GM21526 (cell line): ENCODE data around the gene BUD23.
"Not testable (repeated sequence)": the region's sequence is repeated elsewhere in the genome, so short reads cannot be mapped to it uniquely, and the experiment has no call there.

Source experiments
- ATAC-seq: cut with Tn5 transposase; IDR thresholded peaks from one replicate; pipeline ENCODE4 v1.9.1; 2021; ENCODE audit warnings: moderate library complexity; ENCODE audit not compliant: unreplicated experiment, low FRiP score

The BUD23 gene

GRCh38 chr7:73717025-73717807 is 33.8 kb downstream of the BUD23 start:
- no peak for ATAC-seq

GRCh38 chr7:73717991-73718405 is 34.6 kb downstream of the BUD23 start:
- no peak for ATAC-seq

GRCh38 chr7:73718438-73718881 is 35.1 kb downstream of the BUD23 start:
- ATAC-seq: no peak

GRCh38 chr7:73718905-73719805 is 35.8 kb downstream of the BUD23 start, which contains the start of gene STX1A:
STX1A (minus strand) TSS chr7:73719669; CDS start chr7:73719631, 38 bp downstream.
- ATAC-seq: peak; percentile 52

GRCh38 chr7:73719806-73720169 is 36.4 kb downstream of the BUD23 start:
- peak; percentile 7 for ATAC-seq

- not testable (repeated sequence) for ATAC-seq
Observed at GRCh38 chr7:73720443-73720842, 37.0 kb downstream of the BUD23 start.

- ATAC-seq: no peak
Observed at GRCh38 chr7:73721377-73721817, 38.0 kb downstream of the BUD23 start.

- not testable (repeated sequence) for ATAC-seq
Observed at GRCh38 chr7:73722182-73722581, 38.8 kb downstream of the BUD23 start.

- no peak for ATAC-seq
Observed at GRCh38 chr7:73722785-73723184, 39.4 kb downstream of the BUD23 start.

GRCh38 chr7:73723813-73724212 is 40.4 kb downstream of the BUD23 start:
- ATAC-seq: no peak

- ATAC-seq: no peak
Observed at GRCh38 chr7:73726083-73726466, 42.7 kb downstream of the BUD23 start.

- no peak for ATAC-seq
Observed at GRCh38 chr7:73727952-73728351, 44.6 kb downstream of the BUD23 start.

- ATAC-seq: no peak
Observed at GRCh38 chr7:73728551-73728950, 45.2 kb downstream of the BUD23 start.

- no peak for ATAC-seq
Observed at GRCh38 chr7:73730485-73730884, 47.1 kb downstream of the BUD23 start.

- ATAC-seq: no peak
Observed at GRCh38 chr7:73732397-73732796, 49.0 kb downstream of the BUD23 start.

- ATAC-seq: peak; percentile 41
Observed at GRCh38 chr7:73734619-73735527, 51.5 kb downstream of the BUD23 start.

- ATAC-seq: no peak
Observed at GRCh38 chr7:73735528-73735905, 52.1 kb downstream of the BUD23 start.

- no peak for ATAC-seq
Observed at GRCh38 chr7:73736885-73737284, 53.5 kb downstream of the BUD23 start.

- no peak for ATAC-seq
Observed at GRCh38 chr7:73737491-73738219, 54.3 kb downstream of the BUD23 start.

GRCh38 chr7:73738220-73738611 is 54.8 kb downstream of the BUD23 start:
- ATAC-seq: peak; percentile 6
